ENCODE results near the gene FRRS1. TPM values are rescaled to one million over a fixed set of nuclear protein-coding genes. Genes with fewer than 3 reads are reported as not detected.

FRRS1 gene
- total RNA-seq, 1 experiment from 2014 or later = 12.2 TPM

DNA sequence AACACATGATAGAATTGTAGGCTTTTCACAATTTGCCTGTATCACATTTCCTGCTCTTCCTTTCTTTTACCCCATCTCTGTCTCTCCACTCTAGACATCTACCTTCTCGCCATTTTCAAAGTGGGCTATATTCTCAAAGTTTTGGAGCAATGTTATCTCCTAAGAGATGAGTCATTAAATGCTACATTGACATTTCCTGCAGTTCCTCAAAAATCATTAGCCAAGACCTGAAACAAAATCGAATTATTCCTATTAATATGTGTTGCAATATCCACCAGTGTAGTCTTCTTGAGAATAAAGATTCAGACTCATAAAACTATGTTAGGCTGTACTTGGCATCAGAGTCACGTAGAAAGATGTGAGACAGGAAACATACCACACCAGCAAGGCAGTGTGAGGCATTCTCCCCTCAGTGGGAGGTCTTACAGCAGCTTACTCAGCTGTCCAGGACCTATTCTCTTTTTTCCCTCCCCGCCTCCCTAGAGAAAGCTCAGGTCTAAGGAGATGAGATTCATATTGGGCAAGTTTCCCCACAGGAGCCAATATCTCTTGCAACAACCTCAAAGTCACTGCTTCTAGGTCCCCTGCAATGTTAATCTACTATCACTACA, 38.8 kb downstream of the FRRS1 start:
- Histone ChIP-seq H3K4me1 (peaks cover 36% of the 10 kb centered on the region), H3K9me3 (replicated peaks) (no peaks in the 10 kb centered on the region), H3K36me3 (no peaks in the 10 kb centered on the region), H3K27me3 (no peaks in the 10 kb centered on the region), H3K4me3 (peak overlapping the region; percentile 1; the same call in 1 of the 2 replicates), H3K27ac (peak overlapping the region; percentile 59)
- peak; percentile 84 to 91 for DNase-seq

- H3K9me3 ChIP-seq (replicated peaks) = no peaks in the 10 kb centered on the region
Observed at GRCh38 chr1:99726818-99727217, 39.6 kb downstream of the FRRS1 start.

GRCh38 chr1:99726407-99726806, 40.0 kb downstream of the FRRS1 start:
- Histone ChIP-seq H3K27me3 (no peaks in the 10 kb centered on the region), H3K36me3 (no peaks in the 10 kb centered on the region), H3K4me1 (peaks cover 36% of the 10 kb centered on the region), H3K27ac (no peak overlapping the region), H3K9me3 (replicated peaks) (no peaks in the 10 kb centered on the region), H3K4me3 (no peak overlapping the region)
- DNase-seq = no peak

More at GRCh38 chr1:99726818-99727217, 39.6 kb downstream of the FRRS1 start:
- no peaks in the 10 kb centered on the region for H3K27me3 ChIP-seq
- H3K4me3 ChIP-seq = no peak overlapping the region
- peaks cover 36% of the 10 kb centered on the region for H3K4me1 ChIP-seq
- H3K27ac ChIP-seq = peak overlapping the region; percentile 59; the same call in 1 of the 2 replicates
- H3K36me3 ChIP-seq = no peaks in the 10 kb centered on the region
- DNase-seq = peak; percentile 27 to 67

DNA sequence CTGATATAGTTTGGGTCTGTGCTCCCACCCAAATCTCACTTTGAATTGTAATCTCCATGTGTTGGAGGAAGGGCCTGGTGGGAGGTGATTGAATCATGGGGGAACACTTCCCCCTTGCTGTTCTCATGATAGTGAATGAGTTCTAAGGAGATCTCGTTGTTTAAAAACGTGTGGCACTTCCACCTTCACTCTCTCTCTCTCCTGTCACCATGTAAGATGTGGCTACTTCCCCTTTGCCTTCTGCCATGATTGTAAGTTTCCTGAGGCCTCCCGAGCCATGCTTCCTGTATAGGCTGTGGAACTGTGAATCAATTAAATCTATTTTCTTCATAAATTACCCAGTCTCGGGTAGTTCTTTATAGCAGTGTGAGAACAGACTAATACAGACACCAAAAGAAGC, 40.4 kb downstream of the FRRS1 start:
- no peak overlapping the region for H3K4me3 ChIP-seq
- H3K27ac ChIP-seq = no peak overlapping the region
- peaks cover 36% of the 10 kb centered on the region for H3K4me1 ChIP-seq
- H3K9me3 ChIP-seq (replicated peaks) = no peaks in the 10 kb centered on the region
- DNase-seq = no peak
- H3K27me3 ChIP-seq = no peaks in the 10 kb centered on the region
- no peaks in the 10 kb centered on the region for H3K36me3 ChIP-seq

- Histone ChIP-seq H3K9me3 (replicated peaks) (no peaks in the 10 kb centered on the region), H3K27ac (no peak overlapping the region), H3K4me1 (peaks cover 44% of the 10 kb centered on the region), H3K36me3 (no peaks in the 10 kb centered on the region), H3K27me3 (no peaks in the 10 kb centered on the region), H3K4me3 (no peak overlapping the region)
- DNase-seq = no peak
Observed at GRCh38 chr1:99723251-99723650, 43.2 kb downstream of the FRRS1 start.

GRCh38 chr1:99717005-99717404, 49.4 kb downstream of the FRRS1 start:
- Histone ChIP-seq H3K36me3 (no peaks in the 10 kb centered on the region; the same call in 1 of the 2 replicates), H3K4me1 (peaks cover 24% of the 10 kb centered on the region), H3K27ac (no peak overlapping the region), H3K4me3 (no peak overlapping the region), H3K27me3 (no peaks in the 10 kb centered on the region), H3K9me3 (replicated peaks) (no peaks in the 10 kb centered on the region)
- no peak for DNase-seq

DNA sequence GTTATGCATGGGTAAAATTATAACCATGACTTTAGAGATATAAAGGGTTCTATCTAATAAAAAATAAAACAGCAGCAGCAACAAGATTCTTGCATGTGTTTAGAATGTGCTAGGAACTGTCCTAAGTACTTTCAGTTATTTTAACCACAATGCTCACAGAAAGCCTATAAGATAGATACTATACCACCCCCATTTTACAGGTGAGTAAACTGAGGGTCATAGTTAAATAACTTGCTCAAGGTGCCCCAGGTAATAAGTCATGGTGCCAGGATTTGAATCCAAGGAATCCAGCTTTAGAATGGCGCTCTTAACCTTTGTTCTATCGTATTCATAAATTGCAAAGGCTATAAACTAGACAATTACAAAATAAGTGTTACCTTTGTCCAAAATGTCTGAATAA, 53.4 kb downstream of the FRRS1 start:
- H3K4me3 ChIP-seq = no peak overlapping the region

DNA sequence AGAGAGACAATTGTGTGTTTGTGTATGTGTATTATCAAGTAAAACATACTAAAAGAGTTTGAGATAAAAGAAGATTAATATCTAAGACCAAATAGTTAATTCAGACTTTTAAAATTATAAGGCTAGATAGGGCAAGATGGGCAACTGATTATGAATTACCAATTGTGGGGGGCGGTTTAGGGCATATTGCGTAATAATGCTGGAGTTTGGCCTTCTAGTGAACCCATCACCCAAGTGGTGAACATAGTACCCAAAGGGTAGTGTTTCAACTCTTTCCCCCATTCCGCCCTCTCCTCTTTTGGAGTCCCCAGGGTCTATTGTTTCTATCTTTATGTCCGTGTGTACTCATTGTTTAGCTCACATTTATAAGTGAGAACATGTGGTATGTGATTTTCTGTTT, 55.4 kb downstream of the FRRS1 start:
- H3K4me3 ChIP-seq = no peak overlapping the region

More for the DNA sequence above, 53.4 kb downstream of the FRRS1 start:
- Histone ChIP-seq H3K27ac (no peak overlapping the region), H3K27me3 (no peaks in the 10 kb centered on the region), H3K4me1 (peaks cover 5% of the 10 kb centered on the region), H3K36me3 (no peaks in the 10 kb centered on the region; the same call in 1 of the 2 replicates), H3K9me3 (replicated peaks) (no peaks in the 10 kb centered on the region)
- no peak for DNase-seq

GRCh38 chr1:99707535-99708142, 58.8 kb downstream of the FRRS1 start:
- peak; percentile 57 to 85 for DNase-seq
- Histone ChIP-seq H3K9me3 (replicated peaks) (no peaks in the 10 kb centered on the region; the same call in 1 of the 2 replicates), H3K4me3 (no peak overlapping the region)

More for the DNA sequence above, 55.4 kb downstream of the FRRS1 start:
- no peaks in the 10 kb centered on the region for H3K9me3 ChIP-seq (replicated peaks)
- H3K36me3 ChIP-seq = no peaks in the 10 kb centered on the region; the same call in 1 of the 2 replicates
- no peaks in the 10 kb centered on the region for H3K4me1 ChIP-seq
- no peak for DNase-seq
- no peaks in the 10 kb centered on the region for H3K27me3 ChIP-seq
- H3K27ac ChIP-seq = no peak overlapping the region

DNA sequence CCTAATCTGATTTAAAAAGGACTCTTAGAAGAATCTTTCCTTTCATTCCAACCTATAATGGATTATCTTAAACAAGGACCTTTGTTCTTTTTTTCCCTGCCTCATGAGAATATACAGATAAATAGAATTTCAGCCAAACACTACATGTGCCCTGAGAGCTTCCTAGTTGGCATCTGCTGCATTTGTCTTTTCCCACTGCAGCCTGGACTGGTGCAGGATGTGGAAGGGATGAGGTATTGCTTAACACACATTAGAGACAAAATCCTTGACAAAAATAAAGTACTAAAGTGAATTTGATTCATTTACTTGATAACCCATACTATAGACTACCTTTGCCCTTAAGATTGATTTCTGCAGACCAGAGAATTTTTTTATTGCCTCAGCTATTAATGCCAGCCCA, 61.0 kb downstream of the FRRS1 start:
- Histone ChIP-seq H3K9me3 (replicated peaks) (peaks cover 14% of the 10 kb centered on the region), H3K27me3 (no peaks in the 10 kb centered on the region), H3K36me3 (no peaks in the 10 kb centered on the region), H3K27ac (no peak overlapping the region), H3K4me1 (no peaks in the 10 kb centered on the region), H3K4me3 (no peak overlapping the region)
- no peak for DNase-seq

More at GRCh38 chr1:99707535-99708142, 58.8 kb downstream of the FRRS1 start:
- Histone ChIP-seq H3K36me3 (no peaks in the 10 kb centered on the region; the same call in 1 of the 2 replicates), H3K4me1 (no peaks in the 10 kb centered on the region), H3K27me3 (no peaks in the 10 kb centered on the region), H3K27ac (no peak overlapping the region)

GRCh38 chr1:99704356-99704816, 62.0 kb downstream of the FRRS1 start:
- H3K9me3 ChIP-seq (replicated peaks) = peaks cover 14% of the 10 kb centered on the region
- H3K27ac ChIP-seq = no peak overlapping the region
- H3K4me1 ChIP-seq = no peaks in the 10 kb centered on the region
- DNase-seq = no peak
- no peaks in the 10 kb centered on the region for H3K36me3 ChIP-seq
- H3K4me3 ChIP-seq = no peak overlapping the region
- H3K27me3 ChIP-seq = no peaks in the 10 kb centered on the region

DNA sequence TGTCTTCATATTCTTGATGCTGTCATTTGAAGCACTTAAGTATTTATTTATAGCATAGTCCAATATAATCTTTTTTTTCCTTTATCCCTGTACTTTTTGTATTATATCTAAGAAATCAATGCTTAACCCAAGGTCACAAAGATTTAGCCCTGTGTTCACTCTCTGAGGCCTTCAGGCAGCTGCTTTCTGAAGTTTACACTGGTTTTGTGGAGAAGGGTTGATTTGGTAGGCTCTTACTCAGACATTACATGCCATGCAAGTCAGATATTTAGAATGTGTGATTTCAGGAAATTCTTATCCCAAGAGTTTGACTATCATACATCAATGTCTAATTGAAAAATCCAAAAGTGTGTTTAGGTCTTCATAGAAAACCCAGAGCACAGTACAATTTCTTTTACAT, 64.2 kb downstream of the FRRS1 start:
- Histone ChIP-seq H3K4me1 (no peaks in the 10 kb centered on the region), H3K9me3 (replicated peaks) (peaks cover 14% of the 10 kb centered on the region), H3K27ac (no peak overlapping the region), H3K36me3 (no peaks in the 10 kb centered on the region), H3K4me3 (no peak overlapping the region), H3K27me3 (no peaks in the 10 kb centered on the region)
- DNase-seq = no peak

DNA sequence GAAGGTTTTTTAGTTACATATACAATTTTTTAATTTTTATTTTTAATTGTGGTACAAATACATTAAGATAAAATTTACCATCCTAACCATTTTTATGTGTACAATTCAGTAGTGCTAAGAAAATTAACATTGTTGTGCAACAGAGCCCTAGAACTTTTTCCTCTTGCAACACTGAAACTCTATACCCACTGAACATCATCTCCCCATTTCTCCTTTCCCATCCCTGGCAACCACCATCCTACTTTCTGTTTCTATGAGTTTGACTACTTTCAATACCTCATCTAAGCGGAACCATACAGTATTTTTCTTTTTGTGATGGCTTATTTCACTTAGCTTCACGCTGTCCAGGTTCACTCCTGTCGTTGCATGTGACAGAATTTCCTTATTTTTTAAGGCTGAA, 66.4 kb downstream of the FRRS1 start:
- Histone ChIP-seq H3K27ac (no peak overlapping the region), H3K9me3 (replicated peaks) (peaks cover 14% of the 10 kb centered on the region), H3K36me3 (no peaks in the 10 kb centered on the region), H3K27me3 (no peaks in the 10 kb centered on the region), H3K4me3 (no peak overlapping the region), H3K4me1 (no peaks in the 10 kb centered on the region)
- no peak for DNase-seq

GRCh38 chr1:99697580-99697979, 68.9 kb downstream of the FRRS1 start:
- H3K27me3 ChIP-seq = no peaks in the 10 kb centered on the region

GRCh38 chr1:99696616-99697015, 69.8 kb downstream of the FRRS1 start:
- H3K27ac ChIP-seq = no peak overlapping the region
- H3K4me1 ChIP-seq = no peaks in the 10 kb centered on the region
- peaks cover 18% of the 10 kb centered on the region for H3K36me3 ChIP-seq
- no peaks in the 10 kb centered on the region for H3K27me3 ChIP-seq
- no peak for DNase-seq
- peaks cover 8% of the 10 kb centered on the region for H3K9me3 ChIP-seq (replicated peaks)
- H3K4me3 ChIP-seq = no peak overlapping the region

More at GRCh38 chr1:99697580-99697979, 68.9 kb downstream of the FRRS1 start:
- DNase-seq = no peak
- H3K4me1 ChIP-seq = no peaks in the 10 kb centered on the region
- H3K4me3 ChIP-seq = no peak overlapping the region
- no peak overlapping the region for H3K27ac ChIP-seq
- H3K36me3 ChIP-seq = peaks cover 11% of the 10 kb centered on the region
- H3K9me3 ChIP-seq (replicated peaks) = peaks cover 14% of the 10 kb centered on the region
